Karpas-422 (cell line): ENCODE measurements around the gene LEMD1. TPM values are rescaled to one million over a fixed set of nuclear protein-coding genes. Genes with fewer than 3 reads are reported as not detected.

Experiments
- DNase-seq: peaks from one replicate; pipeline ENCODE4 v3.0.0-alpha.2; 2015
- H2AFZ ChIP-seq: fragments of 200-600 bp; sonication (generic); 2 replicates; pipeline ENCODE4 v1.6.1; 2014; ENCODE audit warnings: antibody characterized with exemption, low read length, mixed read lengths
- H3K27ac ChIP-seq: fragments of 200-600 bp; sonication (generic); 2 replicates; pipeline ENCODE4 v1.5.1; 2014; ENCODE audit warnings: mild to moderate bottlenecking, low read length, moderate library complexity
- H3K27me3 ChIP-seq: fragments of 200-600 bp; sonication (generic); 2 replicates; pipeline ENCODE4 v1.6.1; 2014; ENCODE audit warnings: low read length, mixed read lengths
- H3K36me3 ChIP-seq: fragments of 200-600 bp; sonication (generic); 2 replicates; pipeline ENCODE4 v1.6.1; 2014; ENCODE audit warnings: low read length, mixed read lengths; ENCODE audit not compliant: insufficient read depth
- H3K4me1 ChIP-seq: fragments of 200-600 bp; sonication (generic); 2 replicates; pipeline ENCODE4 v1.6.1; 2014; ENCODE audit warnings: mild to moderate bottlenecking, low read length, mixed read lengths
- H3K4me2 ChIP-seq: fragments of 200-600 bp; sonication (generic); 2 replicates; pipeline ENCODE4 v1.6.1; 2014; ENCODE audit warnings: low read length, low read depth, mild to moderate bottlenecking; ENCODE audit not compliant: poor library complexity, severe bottlenecking
- H3K4me3 ChIP-seq: fragments of 200-600 bp; sonication (generic); 2 replicates; pipeline ENCODE4 v1.5.1; 2014; ENCODE audit warnings: mild to moderate bottlenecking, antibody characterized with exemption, low read length, mixed read lengths
- H3K79me2 ChIP-seq: fragments of 200-600 bp; sonication (generic); 2 replicates; pipeline ENCODE4 v1.6.1; 2014; ENCODE audit warnings: mild to moderate bottlenecking, low read length, mixed read lengths
- H3K9ac ChIP-seq: fragments of 200-600 bp; sonication (generic); 2 replicates; pipeline ENCODE4 v1.6.0; 2014; ENCODE audit warnings: low read length
- H3K9me2 ChIP-seq: fragments of 200-600 bp; sonication (generic), shearing (Covaris generic); replicated peaks from 2 replicates; pipeline ENCODE4 v1.6.0; 2014; ENCODE audit warnings: mild to moderate bottlenecking, low read length, moderate library complexity; ENCODE audit not compliant: insufficient read depth
- H3K9me3 ChIP-seq: fragments of 300-700, 200-600 bp; sonication (generic); 2 replicates; pipeline ENCODE4 v1.6.1; 2014; ENCODE audit warnings: low read length, mixed read lengths
- H4K20me1 ChIP-seq: fragments of 200-600 bp; sonication (generic); 2 replicates; pipeline ENCODE4 v1.6.1; 2014; ENCODE audit warnings: mild to moderate bottlenecking, antibody characterized with exemption, low read length, low read depth; ENCODE audit not compliant: insufficient read depth
- total RNA-seq: library from RNA; depleted of rRNA; stranded (reverse); fragments of >200 nt; shearing (Covaris generic); gene quantifications from 2 replicates; pipeline ENCODE4 v1.2.3, GENCODE V29; 2014; ENCODE audit warnings: low replicate concordance

LEMD1 gene
- total RNA-seq, 1 experiment from 2014 or later = not detected

GRCh38 chr1:205376739-205377138 lies 45.1 kb downstream of the LEMD1 start:
- Histone ChIP-seq H3K27me3 (no peaks in the 10 kb centered on the region), H3K4me3 (no peak overlapping the region), H3K4me1 (no peaks in the 10 kb centered on the region), H3K9me2 (no peaks in the 10 kb centered on the region), H4K20me1 (no peaks in the 10 kb centered on the region), H2AFZ (no peak overlapping the region), H3K27ac (no peak overlapping the region), H3K9ac (no peak overlapping the region), H3K79me2 (no peaks in the 10 kb centered on the region), H3K36me3 (no peaks in the 10 kb centered on the region), H3K9me3 (no peaks in the 10 kb centered on the region), H3K4me2 (no peak overlapping the region)
- no peak for DNase-seq

GRCh38 chr1:205375835-205376545 lies 45.9 kb downstream of the LEMD1 start:
- H3K27ac ChIP-seq = no peak overlapping the region
- H3K9me2 ChIP-seq = no peaks in the 10 kb centered on the region
- no peaks in the 10 kb centered on the region for H3K4me1 ChIP-seq
- DNase-seq = no peak
- no peaks in the 10 kb centered on the region for H3K79me2 ChIP-seq
- H3K4me3 ChIP-seq = no peak overlapping the region
- no peaks in the 10 kb centered on the region for H3K27me3 ChIP-seq
- no peaks in the 10 kb centered on the region for H3K36me3 ChIP-seq
- no peaks in the 10 kb centered on the region for H3K9me3 ChIP-seq
- no peak overlapping the region for H3K9ac ChIP-seq
- H2AFZ ChIP-seq = no peak overlapping the region
- no peak overlapping the region for H3K4me2 ChIP-seq
- H4K20me1 ChIP-seq = no peaks in the 10 kb centered on the region

GRCh38 chr1:205374210-205375078 lies 47.4 kb downstream of the LEMD1 start:
- no peak overlapping the region for H3K9ac ChIP-seq
- no peak overlapping the region for H3K4me2 ChIP-seq

GRCh38 chr1:205373798-205374175 lies 48.1 kb downstream of the LEMD1 start:
- no peak for DNase-seq
- H3K27ac ChIP-seq = no peak overlapping the region
- H3K4me1 ChIP-seq = no peaks in the 10 kb centered on the region
- no peaks in the 10 kb centered on the region for H3K36me3 ChIP-seq
- no peaks in the 10 kb centered on the region for H3K9me3 ChIP-seq
- no peak overlapping the region for H2AFZ ChIP-seq
- H3K79me2 ChIP-seq = no peaks in the 10 kb centered on the region
- H3K4me3 ChIP-seq = no peak overlapping the region
- no peaks in the 10 kb centered on the region for H3K27me3 ChIP-seq
- no peak overlapping the region for H3K9ac ChIP-seq
- no peak overlapping the region for H3K4me2 ChIP-seq
- H4K20me1 ChIP-seq = no peaks in the 10 kb centered on the region
- no peaks in the 10 kb centered on the region for H3K9me2 ChIP-seq

More at GRCh38 chr1:205374210-205375078, 47.4 kb downstream of the LEMD1 start:
- Histone ChIP-seq H3K4me1 (no peaks in the 10 kb centered on the region), H3K36me3 (no peaks in the 10 kb centered on the region), H3K9me3 (no peaks in the 10 kb centered on the region), H3K79me2 (no peaks in the 10 kb centered on the region), H2AFZ (no peak overlapping the region), H3K4me3 (no peak overlapping the region), H3K9me2 (no peaks in the 10 kb centered on the region), H3K27ac (no peak overlapping the region), H3K27me3 (no peaks in the 10 kb centered on the region), H4K20me1 (no peaks in the 10 kb centered on the region)
- no peak for DNase-seq

GRCh38 chr1:205373022-205373797 lies 48.6 kb downstream of the LEMD1 start:
- H3K4me1 ChIP-seq = no peaks in the 10 kb centered on the region
- H3K27me3 ChIP-seq = no peaks in the 10 kb centered on the region

GRCh38 chr1:205371871-205372660 lies 49.8 kb downstream of the LEMD1 start:
- Histone ChIP-seq H3K36me3 (no peaks in the 10 kb centered on the region), H3K4me2 (no peak overlapping the region), H3K9me3 (no peaks in the 10 kb centered on the region), H3K9ac (no peak overlapping the region), H2AFZ (no peak overlapping the region), H3K4me3 (no peak overlapping the region), H3K4me1 (no peaks in the 10 kb centered on the region), H3K9me2 (no peaks in the 10 kb centered on the region), H4K20me1 (no peaks in the 10 kb centered on the region), H3K79me2 (no peaks in the 10 kb centered on the region), H3K27ac (no peak overlapping the region), H3K27me3 (no peaks in the 10 kb centered on the region)
- no peak for DNase-seq

More at GRCh38 chr1:205373022-205373797, 48.6 kb downstream of the LEMD1 start:
- Histone ChIP-seq H3K4me3 (no peak overlapping the region), H3K9me3 (no peaks in the 10 kb centered on the region), H3K4me2 (no peak overlapping the region), H4K20me1 (no peaks in the 10 kb centered on the region), H3K79me2 (no peaks in the 10 kb centered on the region), H3K36me3 (no peaks in the 10 kb centered on the region), H3K9me2 (no peaks in the 10 kb centered on the region), H3K27ac (no peak overlapping the region), H2AFZ (no peak overlapping the region), H3K9ac (no peak overlapping the region)
- DNase-seq = no peak

GRCh38 chr1:205370780-205371179 lies 51.1 kb downstream of the LEMD1 start:
- Histone ChIP-seq H3K36me3 (no peaks in the 10 kb centered on the region), H4K20me1 (no peaks in the 10 kb centered on the region), H3K27me3 (no peaks in the 10 kb centered on the region), H3K4me1 (no peaks in the 10 kb centered on the region), H3K9me2 (no peaks in the 10 kb centered on the region), H3K79me2 (no peaks in the 10 kb centered on the region), H3K4me2 (no peak overlapping the region), H2AFZ (no peak overlapping the region), H3K9ac (no peak overlapping the region), H3K4me3 (no peak overlapping the region), H3K9me3 (no peaks in the 10 kb centered on the region), H3K27ac (no peak overlapping the region)
- no peak for DNase-seq
